GF-D8 (cell line): ENCODE data around the gene EGFL7.
A peak's percentile ranks its signal among the peaks of the same experiment; 100 is the strongest.

ENCODE experiments used
- DNase-seq: peaks from one replicate; lab custom pipeline; 2025; lab: John Stamatoyannopoulos, UW

Gene EGFL7

GRCh38 chr9:136718345-136719194 is 55.9 kb downstream of the EGFL7 start:
- no peak for DNase-seq

GRCh38 chr9:136719195-136719880 is 56.6 kb downstream of the EGFL7 start:
- peak; percentile 18 for DNase-seq

GRCh38 chr9:136720251-136720897 is 57.7 kb downstream of the EGFL7 start:
- DNase-seq = no peak

GRCh38 chr9:136720898-136721338 is 58.2 kb downstream of the EGFL7 start:
- DNase-seq = no peak

- no peak for DNase-seq
Observed at GRCh38 chr9:136721339-136722092, 58.8 kb downstream of the EGFL7 start.
